Glutamatergic neuron (in vitro differentiated cells): ENCODE data around the gene EVI5L. TPM values are rescaled to one million over a fixed set of nuclear protein-coding genes. Genes with fewer than 3 reads are reported as not detected.

Source experiments
- DNase-seq: peaks from one replicate; pipeline ENCODE4 v3.0.0; 2022
- H3K27ac Mint-ChIP-seq: one replicate; pipeline ENCODE4 v1.8.0; 2020; ENCODE audit warnings: mild to moderate bottlenecking, mixed read lengths, inconsistent platforms; ENCODE audit not compliant: unreplicated experiment
- H3K27me3 Mint-ChIP-seq: one replicate; pipeline ENCODE4 v1.8.0; 2020; ENCODE audit warnings: mild to moderate bottlenecking, moderate library complexity, mixed read lengths, inconsistent platforms; ENCODE audit not compliant: unreplicated experiment
- H3K36me3 Mint-ChIP-seq: one replicate; pipeline ENCODE4 v1.8.0; 2020; ENCODE audit warnings: mild to moderate bottlenecking, mixed read lengths, inconsistent platforms; ENCODE audit not compliant: unreplicated experiment
- H3K4me1 Mint-ChIP-seq: one replicate; pipeline ENCODE4 v1.8.0; 2020; ENCODE audit warnings: mild to moderate bottlenecking, low read depth, mixed read lengths, inconsistent platforms; ENCODE audit not compliant: unreplicated experiment
- H3K4me3 Mint-ChIP-seq: one replicate; pipeline ENCODE4 v1.8.0; 2020; ENCODE audit warnings: mild to moderate bottlenecking, mixed read lengths, inconsistent platforms; ENCODE audit not compliant: unreplicated experiment
- H3K9me3 Mint-ChIP-seq: one replicate; pipeline ENCODE4 v1.8.0; 2020; ENCODE audit warnings: mild to moderate bottlenecking, moderate library complexity, mixed read lengths, inconsistent platforms; ENCODE audit not compliant: unreplicated experiment
- total RNA-seq: library from RNA; stranded (reverse); fragmentation: NEBNext Ultra II Directional; extraction: Animal tissue kit (Norgen Biotek cat#: 25700); gene quantifications from one replicate; pipeline ENCODE4 v1.2.1, GENCODE V29; 2021; ENCODE audit not compliant: unreplicated experiment
- TF ChIP-seq, protein P1 (sequence below): fragments of 200-600 bp; sonication (generic); IDR thresholded peaks from one replicate; pipeline ENCODE4 v1.5.0; 2021; ENCODE audit not compliant: partially characterized antibody, unreplicated experiment

Gene EVI5L
- total RNA-seq, 1 donor from 2014 or later, result 36.4 TPM

DNA sequence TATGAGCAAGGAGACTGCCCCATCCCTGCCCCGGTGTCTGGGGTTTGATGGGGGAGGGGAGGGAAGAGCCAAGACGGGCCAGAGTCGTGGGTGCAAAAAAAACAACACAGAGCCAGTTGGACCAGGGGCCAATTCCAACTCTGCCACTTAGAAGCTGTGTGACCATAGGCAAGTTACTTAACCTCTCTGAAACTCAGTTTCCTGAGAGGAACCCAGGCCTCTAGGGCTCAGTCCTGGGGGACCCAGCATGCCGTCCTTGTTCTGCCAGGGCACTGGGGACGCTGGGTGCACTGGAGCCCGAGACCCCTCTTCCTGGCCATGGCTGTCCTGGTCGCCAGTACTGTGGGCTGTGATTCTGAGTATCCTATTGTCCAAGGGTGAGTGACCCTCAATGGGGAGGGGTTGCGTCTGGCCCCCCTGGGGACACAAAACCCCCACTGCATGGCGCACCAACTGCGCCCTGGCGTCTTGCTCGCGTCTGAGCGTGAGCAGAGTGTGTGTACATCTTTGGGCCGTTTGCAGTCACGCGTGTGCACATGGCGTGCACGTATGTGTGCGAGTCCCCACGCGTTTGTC, 42.3 kb upstream of the EVI5L start:
- no peak for DNase-seq
- H3K4me1 Mint-ChIP-seq, result no peaks in the 10 kb centered on the region
- H3K36me3 Mint-ChIP-seq, result peaks cover 7% of the 10 kb centered on the region
- peaks cover 8% of the 10 kb centered on the region for H3K9me3 Mint-ChIP-seq
- peak overlapping the region; percentile 64 for H3K4me3 Mint-ChIP-seq
- H3K27me3 Mint-ChIP-seq, result peaks cover 8% of the 10 kb centered on the region
- TF ChIP-seq, protein P1, sequence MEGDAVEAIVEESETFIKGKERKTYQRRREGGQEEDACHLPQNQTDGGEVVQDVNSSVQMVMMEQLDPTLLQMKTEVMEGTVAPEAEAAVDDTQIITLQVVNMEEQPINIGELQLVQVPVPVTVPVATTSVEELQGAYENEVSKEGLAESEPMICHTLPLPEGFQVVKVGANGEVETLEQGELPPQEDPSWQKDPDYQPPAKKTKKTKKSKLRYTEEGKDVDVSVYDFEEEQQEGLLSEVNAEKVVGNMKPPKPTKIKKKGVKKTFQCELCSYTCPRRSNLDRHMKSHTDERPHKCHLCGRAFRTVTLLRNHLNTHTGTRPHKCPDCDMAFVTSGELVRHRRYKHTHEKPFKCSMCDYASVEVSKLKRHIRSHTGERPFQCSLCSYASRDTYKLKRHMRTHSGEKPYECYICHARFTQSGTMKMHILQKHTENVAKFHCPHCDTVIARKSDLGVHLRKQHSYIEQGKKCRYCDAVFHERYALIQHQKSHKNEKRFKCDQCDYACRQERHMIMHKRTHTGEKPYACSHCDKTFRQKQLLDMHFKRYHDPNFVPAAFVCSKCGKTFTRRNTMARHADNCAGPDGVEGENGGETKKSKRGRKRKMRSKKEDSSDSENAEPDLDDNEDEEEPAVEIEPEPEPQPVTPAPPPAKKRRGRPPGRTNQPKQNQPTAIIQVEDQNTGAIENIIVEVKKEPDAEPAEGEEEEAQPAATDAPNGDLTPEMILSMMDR, result no peak
- H3K27ac Mint-ChIP-seq, result peak overlapping the region; percentile 17

GRCh38 chr19:7788178-7788932, 41.7 kb upstream of the EVI5L start:
- peaks cover 8% of the 10 kb centered on the region for H3K27me3 Mint-ChIP-seq
- peak; percentile 57 for DNase-seq
- peaks cover 8% of the 10 kb centered on the region for H3K36me3 Mint-ChIP-seq
- H3K4me1 Mint-ChIP-seq, result no peaks in the 10 kb centered on the region
- H3K9me3 Mint-ChIP-seq, result peaks cover 8% of the 10 kb centered on the region
- TF ChIP-seq, protein P1, result no peak
- H3K4me3 Mint-ChIP-seq, result no peak overlapping the region
- H3K27ac Mint-ChIP-seq, result no peak overlapping the region

DNA sequence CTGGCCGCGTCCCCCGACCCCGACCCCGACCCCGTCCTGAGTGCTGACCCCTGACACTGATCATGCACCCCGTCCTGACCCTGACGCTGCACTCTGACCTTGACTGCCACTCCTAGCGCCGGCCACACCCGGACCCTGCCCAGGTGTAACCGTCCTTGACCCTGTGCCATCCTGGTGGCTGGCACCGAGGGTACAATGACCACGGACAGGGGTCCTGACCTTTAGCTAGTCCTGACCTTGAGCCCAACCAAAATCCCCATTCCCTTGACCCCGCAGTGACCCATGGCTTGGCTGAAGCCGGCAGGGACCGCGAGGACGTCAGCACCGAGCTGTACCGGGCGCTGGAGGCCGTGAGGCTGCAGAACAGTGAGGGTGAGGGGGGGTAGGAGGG, 41.1 kb upstream of the EVI5L start:
- H3K36me3 Mint-ChIP-seq, result peaks cover 8% of the 10 kb centered on the region
- DNase-seq, result no peak
- peaks cover 6% of the 10 kb centered on the region for H3K9me3 Mint-ChIP-seq
- H3K27me3 Mint-ChIP-seq, result peaks cover 11% of the 10 kb centered on the region
- H3K27ac Mint-ChIP-seq, result no peak overlapping the region
- H3K4me3 Mint-ChIP-seq, result peak overlapping the region; percentile 73
- H3K4me1 Mint-ChIP-seq, result no peaks in the 10 kb centered on the region
- TF ChIP-seq, protein P1, result no peak

DNA sequence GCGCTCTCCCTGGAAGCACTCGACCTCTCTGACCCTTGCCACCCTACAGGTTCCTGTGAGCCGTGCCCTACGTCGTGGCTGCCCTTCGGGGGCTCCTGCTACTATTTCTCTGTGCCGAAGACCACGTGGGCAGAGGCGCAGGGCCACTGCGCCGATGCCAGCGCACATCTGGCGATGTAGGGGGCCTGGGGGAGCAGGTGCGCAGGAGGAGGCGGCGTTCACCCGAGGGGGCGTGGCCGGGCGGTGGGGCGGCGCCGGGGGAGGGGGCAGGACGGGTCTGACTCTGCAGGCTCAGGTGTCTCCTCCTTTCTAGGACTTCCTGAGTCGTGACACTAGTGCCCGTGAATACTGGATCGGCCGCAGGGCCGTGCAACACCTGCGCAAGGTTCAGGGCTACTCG, 40.6 kb upstream of the EVI5L start:
- H3K27ac Mint-ChIP-seq, result no peak overlapping the region
- TF ChIP-seq, protein P1, result no peak
- H3K36me3 Mint-ChIP-seq, result peaks cover 8% of the 10 kb centered on the region
- peak overlapping the region; percentile 57 for H3K4me3 Mint-ChIP-seq
- no peak for DNase-seq
- peaks cover 6% of the 10 kb centered on the region for H3K9me3 Mint-ChIP-seq
- H3K4me1 Mint-ChIP-seq, result no peaks in the 10 kb centered on the region
- H3K27me3 Mint-ChIP-seq, result peaks cover 11% of the 10 kb centered on the region

GRCh38 chr19:7790416-7790815, 39.6 kb upstream of the EVI5L start:
- TF ChIP-seq, protein P1, result no peak
- Mint-ChIP-seq H3K4me3 (no peak overlapping the region), H3K36me3 (peaks cover 8% of the 10 kb centered on the region), H3K27me3 (peaks cover 10% of the 10 kb centered on the region), H3K4me1 (no peaks in the 10 kb centered on the region), H3K27ac (no peak overlapping the region), H3K9me3 (peaks cover 6% of the 10 kb centered on the region)
- DNase-seq, result no peak
